Measurements from ENCODE around the gene EDC3. TPM values are rescaled to one million over a fixed set of nuclear protein-coding genes. Genes with fewer than 3 reads are reported as not detected.

Gene EDC3
- total RNA-seq, 1 experiment from 2014 or later, result 62.0 TPM

GRCh38 chr15:74696808-74697207 lies 984 bp upstream of the EDC3 start:
- Mint-ChIP-seq H3K27me3 (ENCODE audit: insufficient read depth, unreplicated experiment) (no peaks in the 10 kb centered on the region), H3K9me3 (ENCODE audit: unreplicated experiment) (no peaks in the 10 kb centered on the region), H3K4me3 (ENCODE audit: unreplicated experiment) (peak overlapping the region; percentile 97), H3K4me1 (ENCODE audit: low read depth, unreplicated experiment) (peaks cover 13% of the 10 kb centered on the region), H3K36me3 (ENCODE audit: insufficient read depth, unreplicated experiment) (peaks cover 12% of the 10 kb centered on the region), H3K27ac (ENCODE audit: unreplicated experiment) (peak overlapping the region; percentile 99)
- intact Hi-C loops (cut with micrococcal nuclease; ENCODE audit: unreplicated experiment), result loop anchor here (2.0 kb wide), 2 partner anchors 28 to 54 kb away; partner anchors contain the start of gene CYP1A1
- ChIA-PET CTCF (no interaction called here), POLR2A (interaction anchor here (0.6 kb wide), 1 partner anchor 755 kb away, joined by 14 read pairs; the partner anchor contains the start of gene SIN3A)
- no TSS peak for BruUV-seq (replicated peaks)
- H3K4me3 ChIP-seq (ENCODE audit: low read depth, low read length), result no peak overlapping the region
- no peaks in the 10 kb centered on the region for H3K9me3 ChIP-seq
- TF ChIP-seq, protein P1, sequence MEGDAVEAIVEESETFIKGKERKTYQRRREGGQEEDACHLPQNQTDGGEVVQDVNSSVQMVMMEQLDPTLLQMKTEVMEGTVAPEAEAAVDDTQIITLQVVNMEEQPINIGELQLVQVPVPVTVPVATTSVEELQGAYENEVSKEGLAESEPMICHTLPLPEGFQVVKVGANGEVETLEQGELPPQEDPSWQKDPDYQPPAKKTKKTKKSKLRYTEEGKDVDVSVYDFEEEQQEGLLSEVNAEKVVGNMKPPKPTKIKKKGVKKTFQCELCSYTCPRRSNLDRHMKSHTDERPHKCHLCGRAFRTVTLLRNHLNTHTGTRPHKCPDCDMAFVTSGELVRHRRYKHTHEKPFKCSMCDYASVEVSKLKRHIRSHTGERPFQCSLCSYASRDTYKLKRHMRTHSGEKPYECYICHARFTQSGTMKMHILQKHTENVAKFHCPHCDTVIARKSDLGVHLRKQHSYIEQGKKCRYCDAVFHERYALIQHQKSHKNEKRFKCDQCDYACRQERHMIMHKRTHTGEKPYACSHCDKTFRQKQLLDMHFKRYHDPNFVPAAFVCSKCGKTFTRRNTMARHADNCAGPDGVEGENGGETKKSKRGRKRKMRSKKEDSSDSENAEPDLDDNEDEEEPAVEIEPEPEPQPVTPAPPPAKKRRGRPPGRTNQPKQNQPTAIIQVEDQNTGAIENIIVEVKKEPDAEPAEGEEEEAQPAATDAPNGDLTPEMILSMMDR (IDR thresholded peaks at IDR 0.05; ENCODE audit: insufficient read depth in 1 of 2, low read depth in 1 of 2, low read length in 1 of 2, severe bottlenecking in 1 of 2, unreplicated experiment in 1 of 2), result no peak
- no peak for DNase-seq
- H3K36me3 ChIP-seq (ENCODE audit: control insufficient read depth, insufficient read depth, low read length), result no peaks in the 10 kb centered on the region
- no peaks in the 10 kb centered on the region for H3K27me3 ChIP-seq (replicated peaks; ENCODE audit: control insufficient read depth, insufficient read depth, low read length)
- H3K4me1 ChIP-seq, result no peaks in the 10 kb centered on the region; the same call in 1 of the 2 replicates

GRCh38 chr15:74696398-74696729 lies 540 bp upstream of the EDC3 start:
- H3K4me3 Mint-ChIP-seq (ENCODE audit: unreplicated experiment), result peak overlapping the region; percentile 97
- BruUV-seq (replicated peaks), result TSS peak; percentile 91
- no peak for DNase-seq
- intact Hi-C loops (cut with micrococcal nuclease; ENCODE audit: unreplicated experiment), result loop anchor here (2.0 kb wide), 2 partner anchors 28 to 54 kb away; partner anchors contain the start of gene CYP1A1
- peaks cover 12% of the 10 kb centered on the region for H3K36me3 Mint-ChIP-seq (ENCODE audit: insufficient read depth, unreplicated experiment)
- Histone ChIP-seq H3K4me3 (ENCODE audit: low read depth, low read length) (peak overlapping the region; percentile 87), H3K9me3 (no peaks in the 10 kb centered on the region), H3K4me1 (no peaks in the 10 kb centered on the region; the same call in 1 of the 2 replicates), H3K36me3 (ENCODE audit: control insufficient read depth, insufficient read depth, low read length) (no peaks in the 10 kb centered on the region), H3K27me3 (replicated peaks; ENCODE audit: control insufficient read depth, insufficient read depth, low read length) (no peaks in the 10 kb centered on the region)
- ChIA-PET CTCF (no interaction called here), POLR2A (interaction anchor here (0.6 kb wide), 1 partner anchor 755 kb away, joined by 14 read pairs; the partner anchor contains the start of gene SIN3A)
- H3K4me1 Mint-ChIP-seq (ENCODE audit: low read depth, unreplicated experiment), result peaks cover 13% of the 10 kb centered on the region
- no peaks in the 10 kb centered on the region for H3K27me3 Mint-ChIP-seq (ENCODE audit: insufficient read depth, unreplicated experiment)
- H3K9me3 Mint-ChIP-seq (ENCODE audit: unreplicated experiment), result no peaks in the 10 kb centered on the region
- TF ChIP-seq, protein P1 (IDR thresholded peaks at IDR 0.05; ENCODE audit: insufficient read depth in 1 of 2, low read depth in 1 of 2, low read length in 1 of 2, severe bottlenecking in 1 of 2, unreplicated experiment in 1 of 2), result no peak
- peak overlapping the region; percentile 99 for H3K27ac Mint-ChIP-seq (ENCODE audit: unreplicated experiment)

DNA sequence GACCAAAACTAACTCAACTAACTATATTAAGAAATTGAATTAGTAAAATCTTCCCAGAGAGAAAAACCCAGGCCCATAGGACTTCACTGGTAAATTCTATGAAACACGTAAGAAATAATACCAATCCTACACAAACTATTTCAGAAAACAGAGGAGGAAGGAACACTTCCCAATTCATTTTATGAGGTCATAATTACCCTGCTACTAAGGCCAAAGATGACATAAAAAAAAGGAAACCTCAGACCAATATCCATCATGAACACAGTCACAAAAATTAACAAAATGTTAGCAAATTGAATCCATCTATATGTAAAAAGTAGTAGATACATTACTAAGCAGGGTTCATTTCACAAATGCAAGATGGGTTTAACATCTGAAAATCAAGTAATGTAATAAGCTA lies 3.5 kb downstream of the EDC3 start:
- ChIA-PET CTCF (no interaction called here), POLR2A (no interaction called here)
- peaks cover 15% of the 10 kb centered on the region for H3K36me3 Mint-ChIP-seq (ENCODE audit: insufficient read depth, unreplicated experiment)
- no peak overlapping the region for H3K4me3 Mint-ChIP-seq (ENCODE audit: unreplicated experiment)
- no peaks in the 10 kb centered on the region for H3K9me3 Mint-ChIP-seq (ENCODE audit: unreplicated experiment)
- no peak for DNase-seq
- intact Hi-C loops (cut with micrococcal nuclease; ENCODE audit: unreplicated experiment), result no loop called here
- no peaks in the 10 kb centered on the region for H3K27me3 ChIP-seq (replicated peaks; ENCODE audit: control insufficient read depth, insufficient read depth, low read length)
- H3K36me3 ChIP-seq (ENCODE audit: control insufficient read depth, insufficient read depth, low read length), result no peaks in the 10 kb centered on the region
- TF ChIP-seq, protein P1 (IDR thresholded peaks at IDR 0.05; ENCODE audit: insufficient read depth in 1 of 2, low read depth in 1 of 2, low read length in 1 of 2, severe bottlenecking in 1 of 2, unreplicated experiment in 1 of 2), result no peak
- H3K4me3 ChIP-seq (ENCODE audit: low read depth, low read length), result no peak overlapping the region
- H3K27me3 Mint-ChIP-seq (ENCODE audit: insufficient read depth, unreplicated experiment), result no peaks in the 10 kb centered on the region
- H3K9me3 ChIP-seq, result no peaks in the 10 kb centered on the region
- H3K4me1 ChIP-seq, result no peaks in the 10 kb centered on the region; the same call in 1 of the 2 replicates
- no peak overlapping the region for H3K27ac Mint-ChIP-seq (ENCODE audit: unreplicated experiment)
- BruUV-seq (replicated peaks), result no TSS peak
- peaks cover 13% of the 10 kb centered on the region for H3K4me1 Mint-ChIP-seq (ENCODE audit: low read depth, unreplicated experiment)

All from Caco-2 (cell line).